Left lung (tissue), 10 donors: ENCODE data around the gene CDH13. TPM values are rescaled to one million over a fixed set of nuclear protein-coding genes. Genes with fewer than 3 reads are reported as not detected.

Experiments
- ATAC-seq: fragments of 200-7000 bp; cut with Tn5 transposase; one replicate; pipeline ENCODE4 v1.9.1; 2020; ENCODE audit warnings: moderate library complexity
- DNase-seq, 4 donors: peaks; one replicate each; pipeline ENCODE4 v3.0.0-alpha.2; 2013 to 2020
- H3K27ac ChIP-seq, 2 donors: fragments of 200-600 bp; sonication (generic) in 1 of 2; one replicate each; pipeline versions ENCODE4 v1.5.0 to v1.8.0; 2020 to 2021
- H3K27me3 ChIP-seq, 2 donors: fragments of 200-600 bp; sonication (generic) in 1 of 2; one replicate each; pipeline versions ENCODE4 v1.5.0 to v1.8.0; 2020 to 2021
- H3K36me3 ChIP-seq, 2 donors: fragments of 200-600 bp; sonication (generic) in 1 of 2; one replicate each; pipeline versions ENCODE4 v1.5.0 to v1.8.0; 2020 to 2021
- H3K4me1 ChIP-seq, 2 donors: fragments of 200-600 bp; one replicate each; pipeline ENCODE4 v1.8.0; 2021
- H3K4me3 ChIP-seq, 2 donors: fragments of 200-600 bp; sonication (generic) in 1 of 2; one replicate each; pipeline versions ENCODE4 v1.5.0 to v1.8.0; 2020 to 2021; ENCODE audit warnings: mild to moderate bottlenecking in 1 of 2
- H3K9me3 ChIP-seq, 2 donors: fragments of 200-600 bp; sonication (generic) in 1 of 2; one replicate each; pipeline versions ENCODE4 v1.5.0 to v1.8.0; 2020 to 2021
- CTCF ChIP-seq, 2 donors: fragments of 200-600 bp; sonication (generic) in 1 of 2; IDR thresholded peaks; one replicate each; pipeline versions ENCODE4 v1.5.0 to v1.8.0; 2021; ENCODE audit warnings: antibody characterized with exemption in 2 of 2
- intact Hi-C, 2 donors: fragments of 100-400 bp; cut with DNase I; formaldehyde crosslinking; loops; one replicate each; pipeline versions ENCODE4 v1.11.2 to v1.14.2; 2022
- polyA plus RNA-seq, 6 donors: library from polyadenylated mRNA; unstranded; fragments of 120-200 nt; gene quantifications; one replicate each; pipeline ENCODE4 v1.2.1, GENCODE V29; 2013; ENCODE audit not compliant: insufficient read length in 6 of 6
- total RNA-seq, 2 donors: library from RNA; stranded (reverse); fragmentation: NEBNext Ultra II Directional; extraction: Animal tissue kit (Norgen Biotek cat#: 25700); gene quantifications; one replicate each; pipeline ENCODE4 v1.2.1, GENCODE V29; 2021
- donor health status: DM: no; HTN: yes; CAD: no.
- donor health status: DM: no; HTN: no; CAD: no.

CDH13 gene
- total and polyA plus RNA-seq, 8 donors, result 2.7 to 20.3 (median 3.2) TPM

GRCh38 chr16:83040174-83040573, 413.4 kb downstream of the CDH13 start:
- Histone ChIP-seq H3K9me3 (no peaks in the 10 kb centered on the region), H3K27ac (no peak overlapping the region), H3K4me3 (no peak overlapping the region), H3K4me1 (no peaks in the 10 kb centered on the region), H3K27me3 (no peaks in the 10 kb centered on the region), H3K36me3 (no peaks in the 10 kb centered on the region)
- ATAC-seq (no peak), DNase-seq (no peak)
- intact Hi-C loops, result no loop called here
- no peak for TF ChIP-seq CTCF (IDR thresholded peaks at IDR 0.05)

GRCh38 chr16:83044589-83044988, 417.8 kb downstream of the CDH13 start:
- no peak for TF ChIP-seq CTCF (IDR thresholded peaks at IDR 0.05)
- Histone ChIP-seq H3K27ac (no peak overlapping the region), H3K4me3 (no peak overlapping the region), H3K9me3 (no peaks in the 10 kb centered on the region), H3K36me3 (no peaks in the 10 kb centered on the region), H3K27me3 (no peaks in the 10 kb centered on the region), H3K4me1 (no peaks in the 10 kb centered on the region)
- intact Hi-C loops, result no loop called here
- DNase-seq (no peak), ATAC-seq (no peak)

- ATAC-seq, result no peak
- intact Hi-C loops, result no loop called here
Measured at GRCh38 chr16:83045790-83046189, 419.0 kb downstream of the CDH13 start.

GRCh38 chr16:83046664-83047063, 419.9 kb downstream of the CDH13 start:
- no peaks in the 10 kb centered on the region for H3K4me1 ChIP-seq
- ATAC-seq, result no peak

More at GRCh38 chr16:83045790-83046189, 419.0 kb downstream of the CDH13 start:
- H3K27ac ChIP-seq, result no peak overlapping the region
- H3K27me3 ChIP-seq, result no peaks in the 10 kb centered on the region
- no peaks in the 10 kb centered on the region for H3K36me3 ChIP-seq
- no peak for TF ChIP-seq CTCF (IDR thresholded peaks at IDR 0.05)
- no peaks in the 10 kb centered on the region for H3K4me1 ChIP-seq
- DNase-seq, result no peak
- no peak overlapping the region for H3K4me3 ChIP-seq
- H3K9me3 ChIP-seq, result no peaks in the 10 kb centered on the region

GRCh38 chr16:83051451-83051850, 424.7 kb downstream of the CDH13 start:
- ATAC-seq (no peak), DNase-seq (no peak)
- no peaks in the 10 kb centered on the region for H3K27me3 ChIP-seq
- TF ChIP-seq CTCF (IDR thresholded peaks at IDR 0.05), result no peak
- no peak overlapping the region for H3K4me3 ChIP-seq
- H3K9me3 ChIP-seq, result no peaks in the 10 kb centered on the region
- intact Hi-C loops, result no loop called here
- no peaks in the 10 kb centered on the region for H3K36me3 ChIP-seq
- no peaks in the 10 kb centered on the region for H3K4me1 ChIP-seq
- H3K27ac ChIP-seq, result no peak overlapping the region

More at GRCh38 chr16:83046664-83047063, 419.9 kb downstream of the CDH13 start:
- no peaks in the 10 kb centered on the region for H3K9me3 ChIP-seq
- intact Hi-C loops, result no loop called here
- no peak for TF ChIP-seq CTCF (IDR thresholded peaks at IDR 0.05)
- no peaks in the 10 kb centered on the region for H3K27me3 ChIP-seq
- no peak overlapping the region for H3K27ac ChIP-seq
- H3K36me3 ChIP-seq, result no peaks in the 10 kb centered on the region
- no peak overlapping the region for H3K4me3 ChIP-seq
- DNase-seq, result no peak
